Stimulated activated CD8-positive, alpha-beta memory T cell treated with anti-CD3 and anti-CD28 coated beads, Interleukin-7, amount 100 ng/mL, for 48 hours (primary cell): ENCODE results near the gene CPSF7.
"Not testable (repeated sequence)": the region's sequence is repeated elsewhere in the genome, so short reads cannot be mapped to it uniquely, and the experiment has no call there.

ENCODE experiments used
- DNase-seq, 2 donors: peaks; one replicate each; pipeline ENCODE4 v3.0.0-alpha.2; 2020; ENCODE audit warnings: low read depth in 1 of 2; ENCODE audit errors: extremely low read depth in 1 of 2

Gene CPSF7

GRCh38 chr11:61442616-61443015 is 12.8 kb upstream of the CPSF7 start:
- no peak for DNase-seq

GRCh38 chr11:61439615-61440014 is 9.8 kb upstream of the CPSF7 start:
- DNase-seq = no peak

- DNase-seq = no peak
These were observed 7.7 kb upstream of the CPSF7 start for GRCh38 chr11:61437496-61437895.

- DNase-seq = not testable (repeated sequence)
These were observed 1.1 kb upstream of the CPSF7 start for GRCh38 chr11:61430839-61431238.

GRCh38 chr11:61429346-61429690 is 457 bp downstream of the CPSF7 start:
- peak; percentile 59 for DNase-seq

- DNase-seq = no peak
These were observed 4.2 kb downstream of the CPSF7 start for GRCh38 chr11:61425367-61426131.

- no peak for DNase-seq
These were observed 7.5 kb downstream of the CPSF7 start for GRCh38 chr11:61422226-61422625.

GRCh38 chr11:61418136-61418535 is 11.6 kb downstream of the CPSF7 start:
- no peak for DNase-seq

- no peak for DNase-seq
These were observed 12.1 kb downstream of the CPSF7 start for GRCh38 chr11:61417670-61418069.

- no peak for DNase-seq
These were observed 12.8 kb downstream of the CPSF7 start for GRCh38 chr11:61416941-61417340.

GRCh38 chr11:61415381-61415780 is 14.4 kb downstream of the CPSF7 start:
- no peak for DNase-seq

GRCh38 chr11:61414547-61414946 is 15.2 kb downstream of the CPSF7 start:
- DNase-seq = no peak

- no peak for DNase-seq
These were observed 16.3 kb downstream of the CPSF7 start for GRCh38 chr11:61413496-61413895.

- no peak for DNase-seq
These were observed 18.2 kb downstream of the CPSF7 start for GRCh38 chr11:61411589-61411988.

- DNase-seq = no peak
These were observed 22.6 kb downstream of the CPSF7 start for GRCh38 chr11:61406991-61407728.

GRCh38 chr11:61406067-61406466 is 23.7 kb downstream of the CPSF7 start:
- no peak for DNase-seq

GRCh38 chr11:61404641-61405040 is 25.1 kb downstream of the CPSF7 start:
- no peak for DNase-seq

GRCh38 chr11:61404103-61404502 is 25.7 kb downstream of the CPSF7 start:
- DNase-seq = no peak

- DNase-seq = no peak
These were observed 26.1 kb downstream of the CPSF7 start for GRCh38 chr11:61403658-61404057.

- DNase-seq = no peak
These were observed 28.2 kb downstream of the CPSF7 start for GRCh38 chr11:61401573-61401972.

GRCh38 chr11:61401173-61401572 is 28.6 kb downstream of the CPSF7 start:
- no peak for DNase-seq

GRCh38 chr11:61392981-61393595 is 36.7 kb downstream of the CPSF7 start:
- DNase-seq = no peak
